AG09319 (cell line): Measurements from ENCODE around the gene NIN.

Experiments used
- DNase-seq: peaks from one replicate; pipeline ENCODE4 v3.0.0-alpha.2; 2010; ENCODE audit warnings: low read depth; ENCODE audit errors: extremely low read depth
- CTCF ChIP-seq: IDR thresholded peaks from 2 replicates; pipeline ENCODE4 v1.5.1; 2011; ENCODE audit warnings: low read depth, mild to moderate bottlenecking, inconsistent platforms, low read length, moderate library complexity

Gene NIN

GRCh38 chr14:50806241-50806933 is 24.6 kb downstream of the NIN start:
- DNase-seq = no peak
- no peak for TF ChIP-seq CTCF

DNA sequence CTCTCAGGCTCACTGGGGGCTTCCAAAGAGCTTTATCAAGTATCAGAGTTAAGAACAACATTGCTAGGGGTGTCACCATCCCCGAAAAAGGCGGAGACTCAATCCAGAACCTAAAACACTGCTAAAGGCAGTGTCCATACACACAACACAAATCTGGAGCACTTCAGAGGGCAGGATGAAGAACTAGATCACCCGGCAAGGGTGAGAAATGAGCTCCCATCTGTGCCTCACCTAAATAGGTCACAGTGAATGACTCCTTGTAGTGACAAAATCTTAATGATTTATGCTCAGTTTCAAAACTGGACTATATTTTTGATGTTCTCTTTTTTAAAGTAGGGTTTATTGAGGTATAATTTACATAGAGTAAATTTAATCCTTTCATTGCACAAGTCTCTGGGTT is 25.6 kb downstream of the NIN start:
- no peak for TF ChIP-seq CTCF

DNA sequence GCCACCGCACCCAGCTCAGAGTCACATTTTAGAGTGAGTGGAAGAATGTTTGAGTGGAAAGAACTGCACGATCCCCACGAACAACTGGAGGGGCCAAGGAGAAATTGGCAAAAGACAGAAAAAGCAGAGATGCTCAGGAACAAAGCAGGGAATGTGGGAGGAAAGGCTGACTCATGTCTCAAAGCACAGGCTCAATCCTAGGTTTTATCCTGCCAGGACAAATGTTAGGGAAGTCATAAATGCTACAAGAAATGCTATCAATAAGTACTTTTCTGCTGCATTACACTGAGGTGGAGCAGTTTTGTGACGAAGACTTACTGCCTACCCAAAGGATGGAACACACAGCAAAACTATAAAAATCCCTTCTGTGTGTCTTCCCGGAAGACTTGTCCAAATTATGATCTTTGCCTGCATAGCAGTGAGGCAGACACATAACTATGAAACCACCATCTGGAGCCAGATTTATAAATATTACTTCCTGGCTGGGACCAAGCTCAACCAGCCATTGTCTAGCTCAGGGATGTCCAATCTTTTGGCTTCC is 26.7 kb downstream of the NIN start:
- no peak for TF ChIP-seq CTCF
- no peak for DNase-seq

More for the DNA sequence above, 25.6 kb downstream of the NIN start:
- DNase-seq = no peak

- DNase-seq = no peak
Measured at GRCh38 chr14:50801706-50802105, 29.3 kb downstream of the NIN start.

DNA sequence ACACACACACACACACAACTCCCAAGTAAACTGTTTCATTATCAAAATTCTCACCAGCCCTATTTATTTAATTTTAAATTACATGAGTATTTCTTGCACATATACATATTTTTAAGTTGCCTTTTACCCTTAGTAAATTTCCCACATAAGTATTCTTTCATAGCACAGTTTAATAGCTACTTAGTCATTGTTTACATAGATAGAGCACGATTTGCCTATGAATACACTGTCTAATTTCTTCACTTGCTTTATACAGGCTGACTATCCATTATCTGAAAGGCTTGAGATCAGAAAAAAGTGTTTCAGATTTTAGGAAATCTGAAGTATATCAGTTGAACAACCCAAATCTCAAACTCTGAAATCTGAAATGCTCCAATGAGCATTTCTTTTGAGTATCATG is 30.9 kb downstream of the NIN start:
- no peak for DNase-seq
- TF ChIP-seq CTCF = no peak

More at GRCh38 chr14:50801706-50802105, 29.3 kb downstream of the NIN start:
- TF ChIP-seq CTCF = no peak

GRCh38 chr14:50798048-50798421 is 32.9 kb downstream of the NIN start:
- no peak for TF ChIP-seq CTCF
- no peak for DNase-seq

DNA sequence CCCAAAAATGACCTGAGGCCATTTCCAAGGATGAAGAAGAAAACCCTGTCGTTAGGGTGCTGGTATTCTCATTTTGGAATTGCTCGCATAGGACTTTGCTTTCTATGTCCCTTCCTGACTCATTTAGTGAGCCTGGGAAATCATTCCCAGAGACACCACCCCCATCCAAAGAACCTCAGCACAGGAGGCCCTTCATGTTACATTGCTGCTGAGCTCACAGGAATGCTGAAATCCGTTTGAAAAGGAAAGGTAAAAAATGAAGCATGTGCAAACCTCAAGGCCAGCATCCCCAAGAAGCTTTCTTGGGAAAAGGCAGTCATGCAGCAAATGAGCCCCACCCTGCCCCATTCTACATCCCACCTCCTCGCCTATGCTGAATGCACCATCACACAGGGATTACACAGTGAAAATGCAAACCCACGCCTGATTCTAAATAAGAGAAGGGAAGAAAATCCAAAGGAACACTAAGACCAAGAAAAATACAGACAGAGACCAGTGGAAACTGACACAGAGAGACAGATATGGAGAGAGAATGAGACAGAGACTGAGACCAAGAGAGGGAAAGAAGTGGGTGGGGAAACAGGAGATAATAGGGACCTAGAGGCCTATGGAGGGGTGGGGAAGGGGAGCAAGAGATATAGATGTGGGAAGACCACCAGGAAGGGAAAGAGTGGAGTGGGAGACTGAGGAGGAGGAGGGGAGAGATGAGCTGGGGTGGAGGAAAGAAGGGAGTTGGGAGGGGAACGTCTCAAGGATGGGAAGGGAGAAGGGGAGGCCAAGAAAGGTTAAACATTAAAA is 33.5 kb downstream of the NIN start:
- no peak for TF ChIP-seq CTCF
- no peak for DNase-seq
